Measurements from ENCODE around the gene VWC2. TPM values are rescaled to one million over a fixed set of nuclear protein-coding genes. Genes with fewer than 3 reads are reported as not detected.
A peak's percentile ranks its signal among the peaks of the same experiment; 100 is the strongest.
"Not testable (repeated sequence)": the region's sequence is repeated elsewhere in the genome, so short reads cannot be mapped to it uniquely, and the experiment has no call there.

VWC2 gene
- polyA plus RNA-seq, 4 donors, result 0.12 to 1.4 (median 1.1) TPM

- no peak for DNase-seq (ENCODE audit: low read depth in 4 of 4, low spot score in 3 of 4)
Measured at GRCh38 chr7:49848211-49848841, 74.9 kb downstream of the VWC2 start.

GRCh38 chr7:49850921-49851613, 77.6 kb downstream of the VWC2 start:
- no peak for DNase-seq (ENCODE audit: low read depth in 4 of 4, low spot score in 3 of 4)

GRCh38 chr7:49851614-49851934, 78.1 kb downstream of the VWC2 start:
- DNase-seq (ENCODE audit: low read depth in 4 of 4, low spot score in 3 of 4), result not testable (repeated sequence)

GRCh38 chr7:49852619-49853462, 79.4 kb downstream of the VWC2 start:
- peak in 3 of 4 donors; percentile 52 to 59 (median 52) for DNase-seq (ENCODE audit: low read depth in 4 of 4, low spot score in 3 of 4)

GRCh38 chr7:49855281-49855980, 82.0 kb downstream of the VWC2 start:
- no peak for DNase-seq (ENCODE audit: low read depth in 4 of 4, low spot score in 3 of 4)

- DNase-seq (ENCODE audit: low read depth in 4 of 4, low spot score in 3 of 4), result no peak
Measured at GRCh38 chr7:49860293-49860692, 86.9 kb downstream of the VWC2 start.

GRCh38 chr7:49866076-49866735, 92.8 kb downstream of the VWC2 start:
- no peak for DNase-seq (ENCODE audit: low read depth in 4 of 4, low spot score in 3 of 4)

- no peak for DNase-seq (ENCODE audit: low read depth in 4 of 4, low spot score in 3 of 4)
Measured at GRCh38 chr7:49866910-49867309, 93.5 kb downstream of the VWC2 start.

GRCh38 chr7:49873420-49873819, 100.0 kb downstream of the VWC2 start:
- DNase-seq (ENCODE audit: low read depth in 4 of 4, low spot score in 3 of 4), result no peak

- DNase-seq (ENCODE audit: low read depth in 4 of 4, low spot score in 3 of 4), result no peak
Measured at GRCh38 chr7:49875336-49875735, 101.9 kb downstream of the VWC2 start.

- DNase-seq (ENCODE audit: low read depth in 4 of 4, low spot score in 3 of 4), result no peak
Measured at GRCh38 chr7:49876202-49876601, 102.8 kb downstream of the VWC2 start.

GRCh38 chr7:49878089-49878488, 104.7 kb downstream of the VWC2 start:
- DNase-seq (ENCODE audit: low read depth in 4 of 4, low spot score in 3 of 4), result no peak

GRCh38 chr7:49878627-49879026, 105.2 kb downstream of the VWC2 start:
- no peak for DNase-seq (ENCODE audit: low read depth in 4 of 4, low spot score in 3 of 4)

GRCh38 chr7:49883933-49884332, 110.5 kb downstream of the VWC2 start:
- DNase-seq (ENCODE audit: low read depth in 4 of 4, low spot score in 3 of 4), result no peak

GRCh38 chr7:49885593-49886285, 112.3 kb downstream of the VWC2 start:
- no peak for DNase-seq (ENCODE audit: low read depth in 4 of 4, low spot score in 3 of 4)

- no peak for DNase-seq (ENCODE audit: low read depth in 4 of 4, low spot score in 3 of 4)
Measured at GRCh38 chr7:49892481-49892880, 119.0 kb downstream of the VWC2 start.

GRCh38 chr7:49893131-49893530, 119.7 kb downstream of the VWC2 start:
- no peak for DNase-seq (ENCODE audit: low read depth in 4 of 4, low spot score in 3 of 4)

- no peak for DNase-seq (ENCODE audit: low read depth in 4 of 4, low spot score in 3 of 4)
Measured at GRCh38 chr7:49894543-49894942, 121.1 kb downstream of the VWC2 start.

- DNase-seq (ENCODE audit: low read depth in 4 of 4, low spot score in 3 of 4), result no peak
Measured at GRCh38 chr7:49911909-49912308, 138.5 kb downstream of the VWC2 start.

- no peak for DNase-seq (ENCODE audit: low read depth in 4 of 4, low spot score in 3 of 4)
Measured at GRCh38 chr7:49926720-49927119, 153.3 kb downstream of the VWC2 start.

Data from left renal pelvis (tissue), 4 donors.